Measurements from ENCODE around the gene CXorf49.
"Not testable (repeated sequence)": the region's sequence is repeated elsewhere in the genome, so short reads cannot be mapped to it uniquely, and the experiment has no call there.

Gene CXorf49

GRCh38 chrX:71718185-71718584 lies at the start of gene CXorf49:
Gene CXorf49 (minus strand): TSS chrX:71718285. CDS start chrX:71718151, 134 bp downstream.
- DNase-seq: not testable (repeated sequence)

GRCh38 chrX:71767134-71767533 lies 49.0 kb upstream of the CXorf49 start:
- DNase-seq: not testable (repeated sequence)

GRCh38 chrX:71765613-71766012 lies 47.5 kb upstream of the CXorf49 start:
- DNase-seq: not testable (repeated sequence)

DNA sequence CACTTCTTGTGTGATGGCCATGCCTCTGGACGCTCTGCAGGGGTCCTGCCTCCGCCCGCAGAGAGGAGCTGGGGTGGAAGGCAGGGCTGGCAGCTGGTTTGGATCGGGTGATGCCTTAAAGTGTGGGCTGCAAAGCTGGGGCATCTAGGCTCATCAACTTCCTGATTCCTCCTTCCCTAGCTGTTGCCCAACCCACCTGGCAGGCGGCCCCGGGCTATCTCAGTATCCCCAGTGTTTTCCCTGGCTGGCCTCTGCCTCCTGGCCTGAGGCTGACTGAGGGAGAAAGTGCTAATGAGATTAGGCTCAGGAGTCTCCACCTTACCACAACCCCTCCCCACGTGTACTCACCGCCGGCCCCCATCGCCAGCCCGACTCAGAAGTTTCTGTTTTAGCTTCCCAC lies 46.7 kb upstream of the CXorf49 start:
- not testable (repeated sequence) for DNase-seq

DNA sequence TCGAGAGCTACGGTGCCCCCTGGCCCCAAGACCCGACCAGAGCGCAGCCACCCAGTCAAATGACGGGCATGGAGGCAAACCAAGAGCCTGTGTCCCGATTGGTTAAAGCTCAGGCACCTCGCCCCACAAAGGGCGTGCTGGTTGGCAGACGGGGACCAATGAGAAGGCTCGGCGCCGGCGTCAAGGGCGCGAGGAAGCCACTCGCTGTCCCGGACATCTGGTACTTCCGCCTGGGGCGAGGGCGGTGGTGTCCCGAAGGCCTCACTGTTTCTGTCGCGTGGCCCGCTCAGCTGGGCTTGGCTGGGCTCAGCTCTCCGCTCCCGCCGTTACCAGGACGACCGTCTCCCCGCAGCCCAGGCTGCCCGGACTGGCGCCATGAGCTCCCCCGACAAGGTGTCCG lies 45.0 kb upstream of the CXorf49 start, which contains the start of gene CXorf49B:
TSS of gene CXorf49B (plus strand) at position 301 of the 400 bp plus-strand sequence. CDS start at position 376, 75 bp downstream.
- not testable (repeated sequence) for DNase-seq

GRCh38 chrX:71760688-71761281 lies 42.7 kb upstream of the CXorf49 start:
- not testable (repeated sequence) for DNase-seq

GRCh38 chrX:71720289-71720886 lies 2.3 kb upstream of the CXorf49 start:
- DNase-seq: not testable (repeated sequence)

GRCh38 chrX:71719195-71719594 lies 1.1 kb upstream of the CXorf49 start:
- not testable (repeated sequence) for DNase-seq

DNA sequence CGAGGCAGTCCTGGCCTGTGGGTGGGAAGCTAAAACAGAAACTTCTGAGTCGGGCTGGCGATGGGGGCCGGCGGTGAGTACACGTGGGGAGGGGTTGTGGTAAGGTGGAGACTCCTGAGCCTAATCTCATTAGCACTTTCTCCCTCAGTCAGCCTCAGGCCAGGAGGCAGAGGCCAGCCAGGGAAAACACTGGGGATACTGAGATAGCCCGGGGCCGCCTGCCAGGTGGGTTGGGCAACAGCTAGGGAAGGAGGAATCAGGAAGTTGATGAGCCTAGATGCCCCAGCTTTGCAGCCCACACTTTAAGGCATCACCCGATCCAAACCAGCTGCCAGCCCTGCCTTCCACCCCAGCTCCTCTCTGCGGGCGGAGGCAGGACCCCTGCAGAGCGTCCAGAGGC lies 1.8 kb downstream of the CXorf49 start:
- DNase-seq: not testable (repeated sequence)

DNA sequence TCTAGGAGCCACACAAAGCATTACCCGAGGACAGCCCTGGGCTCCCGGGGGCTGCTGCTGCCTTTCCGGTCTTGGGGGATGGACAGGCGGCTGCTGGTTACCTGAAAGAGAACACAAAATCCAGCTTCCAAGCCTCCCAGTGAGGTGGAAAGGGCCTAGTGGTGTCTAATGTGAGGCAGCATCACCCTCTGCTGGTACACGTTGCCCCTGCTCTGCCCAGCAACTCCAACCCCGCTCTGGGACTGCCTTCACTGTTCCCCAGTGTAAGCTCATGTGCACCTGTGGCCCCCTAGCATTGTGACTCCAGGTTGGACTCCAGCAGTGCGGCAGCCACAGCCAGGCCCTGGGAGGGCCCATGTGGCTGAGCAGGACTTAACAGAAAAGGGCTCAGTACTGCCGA lies 2.5 kb downstream of the CXorf49 start:
- DNase-seq: not testable (repeated sequence)

- not testable (repeated sequence) for DNase-seq
These were observed 4.0 kb downstream of the CXorf49 start for GRCh38 chrX:71714064-71714463.

DNA sequence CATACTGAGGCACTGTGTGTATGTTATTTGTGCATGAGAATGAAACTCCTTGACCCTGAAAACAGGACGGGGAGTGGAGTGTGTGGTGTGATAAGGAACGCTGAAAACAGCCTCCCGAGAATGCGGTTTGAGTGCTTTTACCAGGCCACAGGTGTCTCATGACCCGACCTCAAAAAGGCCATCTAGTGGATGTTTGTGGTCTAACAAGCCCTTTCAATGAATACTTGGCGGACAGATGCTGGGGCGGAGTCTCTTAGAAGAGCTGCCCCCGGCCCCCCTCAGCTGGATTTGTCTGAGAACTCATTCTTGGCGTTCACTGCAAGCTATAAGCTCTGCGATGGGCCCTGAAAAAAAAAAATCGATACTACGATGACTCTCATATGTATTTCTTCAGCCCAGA lies 15.2 kb downstream of the CXorf49 start:
- not testable (repeated sequence) for DNase-seq

DNA sequence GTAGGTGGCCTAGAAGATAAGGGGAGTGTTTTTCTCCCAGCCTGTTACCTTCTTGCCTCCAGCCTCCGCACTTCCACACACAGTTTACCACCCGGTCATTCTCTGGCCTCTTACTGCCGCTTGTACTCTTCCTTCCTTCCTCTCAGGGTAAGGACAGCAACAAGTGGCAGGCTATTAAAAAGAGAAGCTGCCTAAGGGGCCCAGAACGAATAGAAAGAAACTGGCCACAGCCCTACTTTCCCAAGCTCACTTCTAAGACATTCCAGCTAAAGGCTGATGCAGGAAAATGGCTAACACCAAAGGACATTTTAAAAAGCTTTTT lies 19.1 kb downstream of the CXorf49 start:
- not testable (repeated sequence) for DNase-seq

DNA sequence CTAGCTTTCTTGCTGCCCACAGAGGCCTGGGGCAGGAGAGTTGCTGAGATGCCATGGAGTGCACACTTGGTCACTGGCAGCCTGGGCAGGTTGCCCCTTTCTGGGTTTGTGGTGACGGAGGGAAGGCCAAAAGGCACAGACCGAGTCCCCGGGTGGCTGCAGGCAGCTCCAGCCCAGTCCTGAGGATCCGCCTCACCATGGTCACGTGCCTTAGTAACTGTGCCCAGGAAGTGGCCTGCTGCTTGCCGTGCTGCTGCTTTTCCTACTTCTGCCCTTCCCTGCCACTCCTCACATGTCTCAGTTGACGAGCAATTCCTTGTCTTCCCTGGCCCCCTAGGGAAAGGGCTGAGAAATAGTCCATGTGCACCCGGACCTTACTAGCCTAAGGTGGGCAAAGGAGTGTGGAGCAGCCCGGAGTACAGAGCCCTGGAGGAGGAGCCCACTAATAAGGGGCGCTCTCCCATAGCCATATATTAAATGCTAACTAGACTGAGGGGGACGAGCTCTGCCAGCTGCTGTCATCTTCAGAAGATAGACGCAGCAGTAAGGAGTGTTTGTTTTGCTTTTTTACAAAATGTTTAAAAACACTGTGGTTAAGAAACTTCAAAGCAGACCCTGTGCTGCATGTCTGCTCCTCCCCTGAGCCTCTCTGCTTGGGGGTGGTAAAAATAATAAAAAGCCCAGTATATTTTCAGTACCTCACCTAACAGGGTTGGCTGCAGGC lies 19.6 kb downstream of the CXorf49 start:
- DNase-seq: not testable (repeated sequence)

DNA sequence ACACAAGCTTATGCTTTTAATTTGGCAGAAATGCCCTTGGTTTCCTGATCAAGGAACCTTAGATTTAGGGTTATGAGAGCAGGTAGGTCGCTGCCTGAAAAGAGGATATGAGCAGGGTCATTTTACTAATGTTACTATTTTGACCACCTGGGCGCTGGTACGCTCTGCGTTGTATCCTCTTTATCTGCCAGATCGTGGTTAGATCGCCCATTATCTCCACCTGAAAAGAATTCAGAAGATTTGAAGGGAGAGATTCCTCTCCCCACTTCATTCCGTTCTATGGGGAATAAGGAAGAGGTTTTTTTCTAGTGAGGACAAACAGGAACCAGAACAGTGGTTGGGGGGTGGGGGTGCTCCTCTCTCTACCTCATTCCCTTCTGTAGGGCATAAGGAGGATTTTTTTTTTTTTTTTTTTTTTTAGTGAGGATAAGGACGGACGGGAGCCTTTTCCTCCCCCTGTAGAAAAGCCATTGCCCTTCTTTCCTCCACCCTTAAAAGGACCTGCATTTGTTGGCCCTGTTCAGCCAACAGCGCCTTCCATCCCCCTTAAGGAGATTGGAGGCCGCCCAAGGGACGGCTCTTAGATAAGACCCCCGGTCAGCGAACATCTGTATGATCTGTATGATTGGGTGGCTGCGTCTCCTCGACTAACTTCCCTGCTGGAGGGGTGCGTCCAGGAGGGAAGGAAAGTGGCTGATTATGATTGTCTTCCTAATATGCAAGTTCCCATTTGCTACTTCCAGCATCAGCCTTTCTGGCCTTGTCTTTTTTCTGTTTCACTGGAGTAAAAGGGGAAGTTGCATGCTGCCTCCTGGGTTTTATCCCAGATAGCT lies 20.4 kb downstream of the CXorf49 start:
- DNase-seq: not testable (repeated sequence)

GRCh38 chrX:71696641-71697465 lies 21.2 kb downstream of the CXorf49 start:
- DNase-seq: not testable (repeated sequence)

- DNase-seq: no peak
These were observed 38.4 kb downstream of the CXorf49 start for GRCh38 chrX:71679575-71680207.

- not testable (repeated sequence) for DNase-seq
These were observed 40.9 kb downstream of the CXorf49 start for GRCh38 chrX:71677195-71677594.

DNA sequence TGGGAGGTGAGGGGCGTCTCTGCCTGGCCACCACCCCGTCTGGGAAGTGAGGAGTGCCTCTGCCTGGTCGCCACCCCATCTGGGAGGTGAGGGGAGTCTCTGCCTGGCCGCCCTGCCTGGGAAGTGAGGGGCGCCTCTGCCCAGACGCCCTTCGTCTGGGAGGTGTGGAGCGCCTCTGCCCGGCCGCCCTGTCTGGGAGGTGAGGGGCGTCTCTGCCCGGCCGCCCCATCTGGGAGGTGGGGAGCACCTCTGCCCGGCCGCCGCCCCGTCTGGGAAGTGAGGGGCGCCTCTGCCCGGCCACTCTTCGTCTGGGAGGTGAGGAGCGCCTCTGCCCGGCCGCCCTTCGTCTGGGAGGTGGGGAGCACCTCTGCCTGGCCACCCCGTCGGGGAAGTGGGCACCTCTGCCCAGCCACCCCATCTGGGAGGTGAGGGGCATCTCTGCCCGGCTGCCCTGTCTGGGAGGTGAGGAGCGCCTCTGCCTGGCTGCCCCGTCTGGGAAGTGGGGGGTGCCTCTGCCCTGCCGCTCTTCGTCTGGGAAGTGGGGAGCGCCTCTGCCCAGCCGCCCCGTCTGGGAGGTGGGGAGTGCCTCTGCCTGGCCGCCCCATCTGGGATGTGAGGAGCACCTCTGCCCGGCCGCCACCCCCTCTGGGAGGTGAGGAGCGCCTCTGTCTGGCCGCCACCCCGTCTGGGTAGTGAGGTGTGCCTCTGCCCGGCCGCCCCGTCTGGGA lies 41.9 kb downstream of the CXorf49 start:
- DNase-seq: not testable (repeated sequence)

- not testable (repeated sequence) for DNase-seq
These were observed 42.4 kb downstream of the CXorf49 start for GRCh38 chrX:71675636-71676035.

- no peak for DNase-seq
These were observed 46.1 kb downstream of the CXorf49 start for GRCh38 chrX:71671938-71672337.
